UCSD-AML1 (cell line): ENCODE measurements around the gene RPS21.

Experiments
- DNase-seq: peaks from one replicate; lab custom pipeline; 2025; ENCODE audit not compliant: unreplicated experiment; lab: John Stamatoyannopoulos, UW

RPS21 gene

GRCh38 chr20:62353289-62354030 is 33.4 kb upstream of the RPS21 start:
- no peak for DNase-seq

DNA sequence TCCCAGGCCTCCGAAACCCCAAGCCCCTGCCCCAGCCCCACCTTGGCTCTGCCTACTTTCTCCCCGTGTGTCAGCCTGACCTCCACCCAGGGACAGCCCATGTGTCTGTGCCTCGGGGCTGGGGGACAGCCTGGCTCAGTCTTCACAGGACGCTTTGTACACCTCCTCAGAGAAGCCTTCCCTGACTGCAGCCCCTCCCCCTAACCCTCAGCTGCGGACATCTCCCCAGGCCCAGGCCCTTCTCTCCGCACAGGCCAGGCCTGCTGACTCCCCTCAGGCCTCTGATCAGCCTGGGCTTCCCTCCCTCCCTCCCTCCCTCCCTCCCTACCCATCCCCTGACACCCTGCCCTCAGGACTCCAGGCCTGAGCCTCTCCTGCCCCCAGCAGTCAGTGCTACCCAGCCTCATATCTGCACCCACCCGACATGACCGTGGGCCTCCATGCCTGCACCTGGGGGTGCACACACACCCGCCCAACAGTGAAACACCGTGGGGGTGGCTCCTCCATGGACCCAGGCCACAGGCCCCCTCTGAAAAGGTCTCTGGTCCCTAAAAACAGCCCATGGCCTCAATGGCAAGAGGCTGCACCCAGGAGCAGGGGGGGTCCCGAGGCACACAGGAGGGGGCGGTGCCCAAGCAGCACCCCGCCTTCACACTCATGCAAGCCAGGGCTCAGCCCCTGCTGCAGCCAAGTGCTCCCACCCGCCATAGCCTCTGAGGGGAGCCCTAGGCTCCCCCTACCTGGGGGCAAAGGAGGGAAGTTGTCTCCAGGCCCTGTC is 32.7 kb upstream of the RPS21 start:
- DNase-seq, result no peak

GRCh38 chr20:62354811-62355341 is 32.0 kb upstream of the RPS21 start:
- DNase-seq, result no peak

GRCh38 chr20:62355516-62355877 is 31.4 kb upstream of the RPS21 start:
- DNase-seq, result no peak

DNA sequence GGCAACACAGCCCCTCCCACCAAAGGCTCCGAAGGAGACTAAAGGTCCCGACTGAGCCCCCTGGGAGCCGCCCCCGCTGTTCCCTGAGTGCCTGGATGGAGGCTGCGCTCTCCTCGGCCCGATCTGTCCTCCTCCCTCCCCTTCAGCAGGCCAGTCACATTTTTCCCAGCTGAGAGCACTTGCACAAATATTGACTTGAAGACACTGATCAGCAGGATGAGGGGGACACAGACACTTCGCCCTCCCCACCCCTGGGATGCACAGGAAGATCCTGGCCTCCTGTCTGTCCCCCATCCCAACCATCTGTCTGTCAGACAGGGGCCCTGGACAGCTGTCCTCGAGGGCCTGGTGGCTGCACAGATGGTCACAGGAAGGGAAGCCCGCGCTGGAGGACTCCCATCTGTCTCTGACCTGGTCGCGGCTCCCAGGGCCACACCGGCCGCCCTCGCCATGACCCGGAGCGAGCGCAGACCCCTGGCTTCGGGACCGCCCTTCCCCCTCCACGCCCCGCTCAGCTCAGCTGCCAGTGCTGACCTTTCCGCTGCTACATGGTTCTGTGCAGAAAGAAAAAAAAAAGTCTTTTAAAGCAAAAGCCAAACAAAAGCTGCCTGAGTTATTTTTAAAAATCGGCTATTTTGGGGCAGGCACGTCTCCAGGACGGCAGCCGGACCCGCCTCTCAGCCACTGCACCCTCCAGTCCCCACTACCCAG is 30.9 kb upstream of the RPS21 start:
- DNase-seq, result no peak

GRCh38 chr20:62356589-62357186 is 30.2 kb upstream of the RPS21 start:
- no peak for DNase-seq

- no peak for DNase-seq
Observed at GRCh38 chr20:62357187-62357667, 29.7 kb upstream of the RPS21 start.

- no peak for DNase-seq
Observed at GRCh38 chr20:62357681-62358080, 29.2 kb upstream of the RPS21 start.

- no peak for DNase-seq
Observed at GRCh38 chr20:62358171-62359042, 28.5 kb upstream of the RPS21 start.

- no peak for DNase-seq
Observed at GRCh38 chr20:62359043-62359490, 27.8 kb upstream of the RPS21 start.

DNA sequence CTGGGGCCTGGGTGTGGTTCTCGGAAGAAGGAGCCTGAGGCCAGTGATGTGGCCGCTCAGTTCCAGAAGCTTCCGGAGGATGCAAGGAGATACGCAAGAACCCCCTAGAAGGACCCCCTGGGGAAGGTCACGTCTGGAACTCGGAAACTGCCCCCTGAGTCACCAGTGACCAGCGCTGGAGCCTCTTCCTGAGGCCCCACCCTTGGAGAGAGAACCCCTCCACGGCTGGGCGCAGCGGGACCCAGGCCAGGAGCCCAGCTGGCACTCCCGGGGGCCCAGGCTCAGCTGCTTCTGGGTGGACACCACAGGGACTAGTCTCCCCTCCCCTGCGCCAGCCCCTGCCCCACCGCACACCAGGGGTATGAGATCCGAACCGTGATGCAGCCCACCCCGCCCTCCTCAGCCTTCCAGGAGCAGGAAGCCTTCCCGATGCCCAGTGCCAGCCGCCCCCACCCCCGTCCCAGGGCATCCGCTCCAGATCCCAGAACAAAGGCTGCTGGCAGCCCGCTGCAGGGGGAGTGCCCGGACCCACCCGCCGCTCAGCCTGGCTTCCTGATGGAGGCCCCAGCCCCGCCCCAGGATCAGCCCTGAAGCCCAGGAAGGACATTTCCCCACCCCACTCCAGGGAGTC is 27.3 kb upstream of the RPS21 start:
- DNase-seq, result no peak

DNA sequence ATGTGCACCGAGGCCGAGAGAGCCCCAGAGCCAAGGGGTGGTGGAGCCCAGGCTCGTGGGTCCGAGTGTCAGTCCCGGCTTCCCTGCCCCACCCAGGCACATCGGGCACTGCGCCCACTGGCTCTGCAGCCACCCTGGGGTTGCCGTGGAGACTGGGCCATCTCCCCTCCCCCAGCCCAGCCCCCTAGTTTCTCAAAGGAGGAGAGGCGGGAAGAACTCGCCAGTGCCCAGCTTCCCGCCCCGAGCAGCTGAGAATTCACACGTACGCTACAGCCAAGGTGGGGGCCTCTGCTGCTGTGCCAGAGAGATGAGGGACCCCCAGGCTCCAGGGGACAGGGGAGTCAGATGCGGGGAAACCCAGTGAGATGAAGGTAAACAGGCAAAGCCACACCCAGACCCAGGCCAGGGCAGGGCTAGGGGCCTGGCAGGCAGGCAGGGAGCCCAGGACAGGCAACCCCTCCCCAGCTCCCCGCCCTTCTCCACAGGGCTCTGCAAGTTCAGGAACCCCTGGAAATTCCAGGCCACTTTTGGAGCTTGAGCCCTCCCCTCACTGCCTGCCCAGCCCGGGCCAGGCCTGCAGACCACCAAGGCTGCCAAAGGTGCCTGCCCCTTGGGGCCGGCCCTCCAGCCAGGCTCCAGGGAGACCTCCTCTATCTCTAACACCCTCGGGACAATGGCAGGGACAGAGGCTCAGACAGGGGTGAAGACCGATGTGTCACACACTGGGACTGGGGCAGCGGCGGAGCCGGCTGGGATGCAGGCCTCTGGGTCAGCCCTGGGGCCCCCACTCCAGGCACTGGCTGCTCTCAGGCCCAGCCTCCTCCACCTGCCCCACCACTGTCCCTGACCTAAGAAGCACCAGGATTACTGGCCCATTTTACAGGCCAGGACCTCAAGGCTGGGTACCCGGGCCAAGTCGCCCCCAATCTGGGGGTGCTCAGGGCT is 25.8 kb upstream of the RPS21 start:
- DNase-seq, result no peak

DNA sequence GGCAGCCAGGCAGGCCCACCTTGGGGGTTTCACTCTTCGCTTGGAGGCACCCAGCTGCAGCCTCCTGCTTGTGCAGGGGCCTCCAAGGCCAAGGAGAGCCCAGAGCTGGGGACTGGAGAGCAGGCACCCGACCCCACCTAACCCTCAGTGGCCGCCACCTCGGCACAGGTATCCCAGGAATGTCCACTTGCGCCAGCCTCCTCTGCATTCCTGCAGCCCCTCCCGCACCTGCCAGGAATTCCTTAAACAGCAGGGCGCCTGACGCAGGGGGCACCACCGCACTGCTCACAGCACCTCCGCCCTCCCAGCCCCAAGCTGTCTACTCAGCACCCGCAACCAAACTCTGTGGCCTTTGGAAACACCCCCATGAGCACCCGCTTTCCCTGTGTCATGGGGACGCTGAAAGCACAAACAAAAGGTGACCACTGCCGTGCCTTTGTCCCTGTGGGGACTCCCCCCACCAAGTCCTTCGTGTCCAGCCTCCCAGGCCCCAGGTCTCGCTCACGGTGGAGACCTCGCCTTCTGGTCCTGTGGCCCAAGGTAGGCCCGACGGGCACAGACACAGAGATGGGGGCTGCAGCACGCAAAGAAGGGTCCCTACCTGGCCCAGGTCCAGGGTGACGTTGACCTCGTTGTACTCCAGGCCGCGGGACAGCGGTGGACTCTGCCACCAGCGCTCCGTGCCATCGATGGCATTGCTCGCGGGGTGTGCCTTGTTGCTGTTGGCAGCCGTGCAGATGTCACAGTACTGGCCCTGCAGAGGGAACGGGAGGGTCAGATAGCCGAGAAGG is 24.9 kb upstream of the RPS21 start:
- no peak for DNase-seq

GRCh38 chr20:62362590-62362940 is 24.3 kb upstream of the RPS21 start:
- DNase-seq, result no peak

DNA sequence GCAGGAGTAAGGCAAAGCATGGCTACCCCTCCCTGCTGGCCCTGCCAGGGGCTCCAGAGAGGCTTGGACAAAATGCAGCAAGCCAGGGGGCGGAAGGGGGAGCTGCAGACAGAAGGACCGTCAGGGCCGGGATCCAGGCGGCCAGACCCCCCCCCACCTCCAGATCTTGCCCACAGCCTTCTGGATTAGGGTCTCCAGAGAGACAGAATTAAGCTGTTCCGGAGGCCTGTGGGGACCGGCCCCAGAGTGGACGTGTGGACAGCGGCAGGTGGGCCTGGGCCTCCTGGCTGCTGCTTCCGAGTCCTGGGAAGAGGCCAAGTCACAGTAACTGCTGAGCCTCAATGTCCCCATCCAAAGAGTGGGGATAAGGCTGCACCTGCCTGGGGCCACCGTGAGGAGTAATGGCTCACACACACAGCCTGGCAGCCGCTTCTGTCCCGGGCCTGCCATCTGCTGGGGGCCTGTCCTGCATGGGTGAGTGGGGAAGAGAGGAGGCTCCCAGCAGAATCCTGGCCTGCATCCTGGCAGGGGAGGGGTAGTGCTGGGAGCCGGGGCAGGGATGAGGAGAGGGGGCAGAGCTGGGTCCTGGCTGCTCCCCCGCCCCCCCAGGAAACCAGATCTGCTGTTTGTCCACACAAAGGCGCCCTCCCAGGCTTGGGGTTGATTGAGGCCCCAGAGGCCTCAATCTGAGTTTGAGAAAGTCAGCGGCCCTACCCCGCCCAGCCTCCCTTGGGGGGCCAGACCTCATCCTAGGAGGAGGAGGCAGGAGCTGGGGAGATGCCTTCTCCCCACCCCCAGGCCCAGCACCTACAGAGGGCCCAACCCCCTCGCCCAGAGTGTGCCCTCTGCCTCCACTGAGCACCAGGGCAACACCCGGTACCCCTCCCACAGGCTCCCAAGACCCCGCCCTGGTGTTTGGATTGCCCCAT is 23.6 kb upstream of the RPS21 start:
- DNase-seq, result no peak

GRCh38 chr20:62363920-62364851 is 22.7 kb upstream of the RPS21 start:
- no peak for DNase-seq
